SK-N-SH (cell line): ENCODE results near the gene LOXHD1. TPM values are rescaled to one million over a fixed set of nuclear protein-coding genes. Genes with fewer than 3 reads are reported as not detected.

Experiments used
- CTCF ChIA-PET: fragments of 300-600, 350-600 bp; formaldehyde crosslinking; extraction: SDS; loops from one replicate; lab custom pipeline; 2021; lab: Yijun Ruan, JAX
- POLR2A ChIA-PET: fragments of 350-600 bp; sonication (Branson Sonifier 250); formaldehyde crosslinking; extraction: SDS; loops from one replicate; lab custom pipeline; 2020; ENCODE audit warnings: antibody characterized with exemption, inconsistent platforms; lab: Yijun Ruan, JAX
- DNase-seq: peaks from one replicate; pipeline ENCODE4 v3.0.0; 2012
- H2AFZ ChIP-seq: fragments of 200-600 bp; sonication (generic); 2 replicates; pipeline ENCODE4 v1.8.1; 2016; ENCODE audit warnings: antibody characterized with exemption, mild to moderate bottlenecking, low read depth
- H3F3A ChIP-seq: fragments of 200-600 bp; sonication (generic); replicated peaks from 2 replicates; pipeline ENCODE3; 2016; ENCODE audit warnings: antibody characterized with exemption, mild to moderate bottlenecking; ENCODE audit not compliant: insufficient read depth
- H3K27ac ChIP-seq, 2 experiments: fragments of 200-500 bp in 1 of 2; fragments of 200-600 bp in 1 of 2; sonication (Bioruptor generic) in 1 of 2; sonication (generic), shearing (Covaris generic) in 1 of 2; 2 replicates each; pipeline versions ENCODE4 v1.5.1 to v1.6.1; 2014 to 2016; ENCODE audit warnings: low read depth in 2 of 2, inconsistent platforms in 1 of 2, low read length in 1 of 2, mild to moderate bottlenecking in 1 of 2, mixed read lengths in 1 of 2
- H3K27me3 ChIP-seq: fragments of 200-600 bp; sonication (generic), shearing (Covaris generic); 2 replicates; pipeline ENCODE4 v1.6.1; 2016; ENCODE audit warnings: mixed run types; ENCODE audit not compliant: insufficient read depth
- H3K36me3 ChIP-seq, 2 experiments: fragments of 200-500 bp in 1 of 2; fragments of 200-600 bp in 1 of 2; sonication (Bioruptor generic) in 1 of 2; sonication (generic) in 1 of 2; replicated peaks in 1 of 2; 2 replicates each; pipeline versions ENCODE3 to v1.5.1; 2014 to 2016; ENCODE audit warnings: low read length in 1 of 2, mild to moderate bottlenecking in 1 of 2; ENCODE audit not compliant: insufficient read depth in 2 of 2, control insufficient read depth in 1 of 2
- H3K4me1 ChIP-seq, 2 experiments: fragments of 200-500 bp in 1 of 2; fragments of 200-600 bp in 1 of 2; sonication (Bioruptor generic) in 1 of 2; sonication (generic), shearing (Covaris generic) in 1 of 2; 2 replicates each; pipeline versions ENCODE4 v1.5.1 to v1.6.1; 2014 to 2016; ENCODE audit warnings: low read depth in 1 of 2, low read length in 1 of 2, mixed run types in 1 of 2; ENCODE audit not compliant: insufficient read depth in 2 of 2, control insufficient read depth in 1 of 2
- H3K4me2 ChIP-seq: fragments of 200-600 bp; sonication (generic), shearing (Covaris generic); 2 replicates; pipeline ENCODE4 v1.6.1; 2017; ENCODE audit warnings: mixed run types
- H3K4me3 ChIP-seq, 2 experiments: fragments of 200-500 bp in 1 of 2; fragments of 200-600 bp in 1 of 2; sonication (Bioruptor generic) in 1 of 2; sonication (generic), shearing (Covaris generic) in 1 of 2; 2 replicates each; pipeline versions ENCODE4 v1.5.1 to v1.8.1; 2014 to 2016; ENCODE audit warnings: low read depth in 2 of 2, inconsistent platforms in 1 of 2, low read length in 1 of 2, mild to moderate bottlenecking in 1 of 2, mixed read lengths in 1 of 2, moderate library complexity in 1 of 2
- H3K79me2 ChIP-seq: fragments of 200-600 bp; sonication (generic); 2 replicates; pipeline ENCODE4 v1.8.1; 2017; ENCODE audit warnings: mild to moderate bottlenecking; ENCODE audit not compliant: insufficient read depth
- H3K9ac ChIP-seq: fragments of 200-600 bp; sonication (generic); 2 replicates; pipeline ENCODE4 v1.6.1; 2017; ENCODE audit warnings: mixed run types
- H3K9me2 ChIP-seq: fragments of 200-600 bp; sonication (generic); 2 replicates; pipeline ENCODE4 v1.6.1; 2017; ENCODE audit warnings: mixed run types
- H3K9me3 ChIP-seq: fragments of 200-600 bp; sonication (generic); 2 replicates; pipeline ENCODE4 v1.6.1; 2017; ENCODE audit warnings: mixed run types, mild to moderate bottlenecking, moderate library complexity
- H4K20me1 ChIP-seq: fragments of 200-600 bp; sonication (generic); 2 replicates; pipeline ENCODE4 v1.6.1; 2017; ENCODE audit warnings: mild to moderate bottlenecking, mixed run types; ENCODE audit not compliant: insufficient read depth
- CHD2 ChIP-seq: fragments of 150-350 bp; IDR thresholded peaks from 2 replicates; pipeline ENCODE4 v1.6.1; 2018; ENCODE audit warnings: low read length; ENCODE audit not compliant: partially characterized antibody
- EZH2phosphoT487 ChIP-seq: fragments of 200-600 bp; sonication (generic); IDR thresholded peaks from 2 replicates; pipeline ENCODE4 v1.6.1; 2017; ENCODE audit warnings: low read depth, mixed run types, mild to moderate bottlenecking, antibody characterized with exemption, moderate library complexity, borderline replicate concordance
- FOXM1 ChIP-seq: IDR thresholded peaks from 2 replicates; pipeline ENCODE4 v1.4.0; 2012; ENCODE audit warnings: low read depth, mild to moderate bottlenecking
- GABPA ChIP-seq: IDR thresholded peaks from 2 replicates; pipeline ENCODE4 v1.4.0; 2012; ENCODE audit warnings: low read depth, mild to moderate bottlenecking
- MXI1 ChIP-seq: IDR thresholded peaks from 2 replicates; pipeline ENCODE4 v1.6.1; 2012; ENCODE audit warnings: mild to moderate bottlenecking, low read depth, low read length, improper control_type of control experiment
- NFIC ChIP-seq: IDR thresholded peaks from 2 replicates; pipeline ENCODE4 v1.4.0; 2012; ENCODE audit warnings: borderline replicate concordance
- RCOR1 ChIP-seq: fragments of 150-350 bp; IDR thresholded peaks from 2 replicates; pipeline ENCODE4 v1.6.1; 2017; ENCODE audit warnings: antibody characterized with exemption, low read length
- RFX5 ChIP-seq: IDR thresholded peaks from 2 replicates; pipeline ENCODE4 v1.6.1; 2012; ENCODE audit warnings: mild to moderate bottlenecking, improper control_type of control experiment, low read length
- USF2 ChIP-seq: fragments of 150-350 bp; IDR thresholded peaks from 2 replicates; pipeline ENCODE4 v1.6.1; 2017; ENCODE audit warnings: antibody characterized with exemption, low read length, low read depth, borderline replicate concordance
- YY1 ChIP-seq: IDR thresholded peaks from 2 replicates; pipeline ENCODE4 v1.4.0; 2012; ENCODE audit warnings: low read depth, mild to moderate bottlenecking
- ZBTB33 ChIP-seq: IDR thresholded peaks from 2 replicates; pipeline ENCODE4 v1.4.0; 2012; ENCODE audit warnings: low read depth, borderline replicate concordance
- WGBS: methylation state at CpG from one replicate; pipeline ENCODE4 v1.1.6; 2017; ENCODE audit warnings: low lambda C conversion rate; 5-methylcytosine and 5-hydroxymethylcytosine counted together
- polyA plus RNA-seq, 3 experiments: library from polyadenylated mRNA; depleted of rRNA; stranded (reverse); fragments of >200 nt; gene quantifications; 2 replicates each; pipeline ENCODE4 v1.2.3, GENCODE V29; 2012
- TF ChIP-seq, protein P1 (sequence below): IDR thresholded peaks from 2 replicates; pipeline ENCODE4; 2012
- TF ChIP-seq, protein P2 (sequence below): IDR thresholded peaks from 2 replicates; pipeline ENCODE4 v1.4.0; 2012; ENCODE audit warnings: low read depth
- TF ChIP-seq, protein P3 (sequence below): IDR thresholded peaks from 2 replicates; pipeline ENCODE4 v1.6.1; 2012; ENCODE audit warnings: mild to moderate bottlenecking, low read depth, low read length, moderate library complexity

The LOXHD1 gene
- polyA plus RNA-seq, 1 of the 3 experiments (the other 2 are of a cell fraction) = not detected

- CTCF ChIA-PET = no interaction called here
- TF ChIP-seq FOXM1 = no peak
- TF ChIP-seq, protein P1, sequence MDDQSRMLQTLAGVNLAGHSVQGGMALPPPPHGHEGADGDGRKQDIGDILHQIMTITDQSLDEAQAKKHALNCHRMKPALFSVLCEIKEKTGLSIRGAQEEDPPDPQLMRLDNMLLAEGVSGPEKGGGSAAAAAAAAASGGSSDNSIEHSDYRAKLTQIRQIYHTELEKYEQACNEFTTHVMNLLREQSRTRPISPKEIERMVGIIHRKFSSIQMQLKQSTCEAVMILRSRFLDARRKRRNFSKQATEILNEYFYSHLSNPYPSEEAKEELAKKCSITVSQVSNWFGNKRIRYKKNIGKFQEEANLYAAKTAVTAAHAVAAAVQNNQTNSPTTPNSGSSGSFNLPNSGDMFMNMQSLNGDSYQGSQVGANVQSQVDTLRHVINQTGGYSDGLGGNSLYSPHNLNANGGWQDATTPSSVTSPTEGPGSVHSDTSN = no peak
- no peak for TF ChIP-seq NFIC
- no peak for TF ChIP-seq YY1
- TF ChIP-seq RCOR1 = no peak
- TF ChIP-seq, protein P2, sequence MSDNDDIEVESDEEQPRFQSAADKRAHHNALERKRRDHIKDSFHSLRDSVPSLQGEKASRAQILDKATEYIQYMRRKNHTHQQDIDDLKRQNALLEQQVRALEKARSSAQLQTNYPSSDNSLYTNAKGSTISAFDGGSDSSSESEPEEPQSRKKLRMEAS = no peak
- TF ChIP-seq, protein P3, sequence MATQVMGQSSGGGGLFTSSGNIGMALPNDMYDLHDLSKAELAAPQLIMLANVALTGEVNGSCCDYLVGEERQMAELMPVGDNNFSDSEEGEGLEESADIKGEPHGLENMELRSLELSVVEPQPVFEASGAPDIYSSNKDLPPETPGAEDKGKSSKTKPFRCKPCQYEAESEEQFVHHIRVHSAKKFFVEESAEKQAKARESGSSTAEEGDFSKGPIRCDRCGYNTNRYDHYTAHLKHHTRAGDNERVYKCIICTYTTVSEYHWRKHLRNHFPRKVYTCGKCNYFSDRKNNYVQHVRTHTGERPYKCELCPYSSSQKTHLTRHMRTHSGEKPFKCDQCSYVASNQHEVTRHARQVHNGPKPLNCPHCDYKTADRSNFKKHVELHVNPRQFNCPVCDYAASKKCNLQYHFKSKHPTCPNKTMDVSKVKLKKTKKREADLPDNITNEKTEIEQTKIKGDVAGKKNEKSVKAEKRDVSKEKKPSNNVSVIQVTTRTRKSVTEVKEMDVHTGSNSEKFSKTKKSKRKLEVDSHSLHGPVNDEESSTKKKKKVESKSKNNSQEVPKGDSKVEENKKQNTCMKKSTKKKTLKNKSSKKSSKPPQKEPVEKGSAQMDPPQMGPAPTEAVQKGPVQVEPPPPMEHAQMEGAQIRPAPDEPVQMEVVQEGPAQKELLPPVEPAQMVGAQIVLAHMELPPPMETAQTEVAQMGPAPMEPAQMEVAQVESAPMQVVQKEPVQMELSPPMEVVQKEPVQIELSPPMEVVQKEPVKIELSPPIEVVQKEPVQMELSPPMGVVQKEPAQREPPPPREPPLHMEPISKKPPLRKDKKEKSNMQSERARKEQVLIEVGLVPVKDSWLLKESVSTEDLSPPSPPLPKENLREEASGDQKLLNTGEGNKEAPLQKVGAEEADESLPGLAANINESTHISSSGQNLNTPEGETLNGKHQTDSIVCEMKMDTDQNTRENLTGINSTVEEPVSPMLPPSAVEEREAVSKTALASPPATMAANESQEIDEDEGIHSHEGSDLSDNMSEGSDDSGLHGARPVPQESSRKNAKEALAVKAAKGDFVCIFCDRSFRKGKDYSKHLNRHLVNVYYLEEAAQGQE = no peak
- TF ChIP-seq EZH2phosphoT487 = no peak
- no peak for TF ChIP-seq CHD2
- no peak for TF ChIP-seq MXI1
- TF ChIP-seq USF2 = no peak
- no peak for TF ChIP-seq RFX5
- TF ChIP-seq GABPA = no peak
- no peak for TF ChIP-seq ZBTB33
- DNase-seq = no peak
Measured at GRCh38 chr18:46573156-46573555, 83.9 kb downstream of the LOXHD1 start.

More at GRCh38 chr18:46573156-46573555, 83.9 kb downstream of the LOXHD1 start:
- Histone ChIP-seq H3K79me2 (no peaks in the 10 kb centered on the region), H3F3A (no peaks in the 10 kb centered on the region), H4K20me1 (no peaks in the 10 kb centered on the region), H2AFZ (no peak overlapping the region), H3K9me3 (no peaks in the 10 kb centered on the region), H3K4me1 (no peaks in the 10 kb centered on the region), H3K27ac (no peak overlapping the region), H3K9me2 (no peaks in the 10 kb centered on the region), H3K36me3 (no peaks in the 10 kb centered on the region), H3K4me3 (no peak overlapping the region), H3K9ac (no peak overlapping the region), H3K27me3 (no peaks in the 10 kb centered on the region), H3K4me2 (no peak overlapping the region)
- WGBS = 65% methylated on average over 3 of the region's 7 CpGs
- POLR2A ChIA-PET = no interaction called here
